Measurements from ENCODE around the gene STX3.

STX3 gene

GRCh38 chr11:59730896-59731565 lies 24.1 kb upstream of the STX3 start:
- Histone ChIP-seq H3K9ac (ENCODE audit: insufficient read length, low read depth) (no peak overlapping the region), H3K36me3 (ENCODE audit: insufficient read depth, insufficient read length, low read length) (no peaks in the 10 kb centered on the region), H3K9me3 (ENCODE audit: insufficient read depth, low read length) (no peaks in the 10 kb centered on the region), H3K4me3 (ENCODE audit: insufficient read length, low read depth) (no peak overlapping the region), H3K4me1 (ENCODE audit: insufficient read depth, insufficient read length) (no peaks in the 10 kb centered on the region), H3K27me3 (ENCODE audit: insufficient read depth, insufficient read length) (no peaks in the 10 kb centered on the region)
- TF ChIP-seq YY1 (IDR thresholded peaks at IDR 0.05; ENCODE audit: insufficient read depth, insufficient read length) (no peak), SUZ12 (IDR thresholded peaks at IDR 0.05; ENCODE audit: extremely low read depth, insufficient read depth, insufficient read length) (no peak), ZNF274 (IDR thresholded peaks at IDR 0.05; ENCODE audit: low read depth, low read length) (no peak)
- no peak for DNase-seq (ENCODE audit: low read depth, low spot score)

GRCh38 chr11:59746111-59746510 lies 9.1 kb upstream of the STX3 start:
- TF ChIP-seq ZNF274 (IDR thresholded peaks at IDR 0.05; ENCODE audit: low read depth, low read length) (no peak), SUZ12 (IDR thresholded peaks at IDR 0.05; ENCODE audit: extremely low read depth, insufficient read depth, insufficient read length) (no peak), YY1 (IDR thresholded peaks at IDR 0.05; ENCODE audit: insufficient read depth, insufficient read length) (no peak)

GRCh38 chr11:59753650-59754493 lies 1.3 kb upstream of the STX3 start:
- Histone ChIP-seq H3K4me3 (ENCODE audit: insufficient read length, low read depth) (peak overlapping the region; percentile 90), H3K36me3 (ENCODE audit: insufficient read depth, insufficient read length, low read length) (peaks cover 12% of the 10 kb centered on the region), H3K4me1 (ENCODE audit: insufficient read depth, insufficient read length) (no peaks in the 10 kb centered on the region), H3K9me3 (ENCODE audit: insufficient read depth, low read length) (no peaks in the 10 kb centered on the region), H3K9ac (ENCODE audit: insufficient read length, low read depth) (peak overlapping the region; percentile 89), H3K27me3 (ENCODE audit: insufficient read depth, insufficient read length) (no peaks in the 10 kb centered on the region)
- DNase-seq (ENCODE audit: low read depth, low spot score): peak; percentile 60
- TF ChIP-seq SUZ12 (IDR thresholded peaks at IDR 0.05; ENCODE audit: extremely low read depth, insufficient read depth, insufficient read length): no peak
- no peak for TF ChIP-seq ZNF274 (IDR thresholded peaks at IDR 0.05; ENCODE audit: low read depth, low read length)
- TF ChIP-seq YY1 (IDR thresholded peaks at IDR 0.05; ENCODE audit: insufficient read depth, insufficient read length): no peak

More at GRCh38 chr11:59746111-59746510, 9.1 kb upstream of the STX3 start:
- Histone ChIP-seq H3K27me3 (ENCODE audit: insufficient read depth, insufficient read length) (no peaks in the 10 kb centered on the region), H3K4me3 (ENCODE audit: insufficient read length, low read depth) (no peak overlapping the region), H3K36me3 (ENCODE audit: insufficient read depth, insufficient read length, low read length) (no peaks in the 10 kb centered on the region), H3K4me1 (ENCODE audit: insufficient read depth, insufficient read length) (no peaks in the 10 kb centered on the region), H3K9ac (ENCODE audit: insufficient read length, low read depth) (no peak overlapping the region), H3K9me3 (ENCODE audit: insufficient read depth, low read length) (no peaks in the 10 kb centered on the region)
- DNase-seq (ENCODE audit: low read depth, low spot score): no peak

GRCh38 chr11:59754494-59754858 lies 700 bp upstream of the STX3 start:
- H3K9ac ChIP-seq (ENCODE audit: insufficient read length, low read depth): peak overlapping the region; percentile 89
- peaks cover 18% of the 10 kb centered on the region for H3K36me3 ChIP-seq (ENCODE audit: insufficient read depth, insufficient read length, low read length)
- peak; percentile 1 for DNase-seq (ENCODE audit: low read depth, low spot score)
- TF ChIP-seq YY1 (IDR thresholded peaks at IDR 0.05; ENCODE audit: insufficient read depth, insufficient read length) (no peak), SUZ12 (IDR thresholded peaks at IDR 0.05; ENCODE audit: extremely low read depth, insufficient read depth, insufficient read length) (no peak), ZNF274 (IDR thresholded peaks at IDR 0.05; ENCODE audit: low read depth, low read length) (no peak)
- no peaks in the 10 kb centered on the region for H3K4me1 ChIP-seq (ENCODE audit: insufficient read depth, insufficient read length)
- peak overlapping the region; percentile 90 for H3K4me3 ChIP-seq (ENCODE audit: insufficient read length, low read depth)
- no peaks in the 10 kb centered on the region for H3K27me3 ChIP-seq (ENCODE audit: insufficient read depth, insufficient read length)
- H3K9me3 ChIP-seq (ENCODE audit: insufficient read depth, low read length): no peaks in the 10 kb centered on the region

- DNase-seq (ENCODE audit: low read depth, low spot score): peak; percentile 35
- no peaks in the 10 kb centered on the region for H3K4me1 ChIP-seq (ENCODE audit: insufficient read depth, insufficient read length)
- peak overlapping the region; percentile 89 for H3K9ac ChIP-seq (ENCODE audit: insufficient read length, low read depth)
- no peaks in the 10 kb centered on the region for H3K27me3 ChIP-seq (ENCODE audit: insufficient read depth, insufficient read length)
- no peak for TF ChIP-seq SUZ12 (IDR thresholded peaks at IDR 0.05; ENCODE audit: extremely low read depth, insufficient read depth, insufficient read length)
- no peak for TF ChIP-seq ZNF274 (IDR thresholded peaks at IDR 0.05; ENCODE audit: low read depth, low read length)
- TF ChIP-seq YY1 (IDR thresholded peaks at IDR 0.05; ENCODE audit: insufficient read depth, insufficient read length): no peak
- peak overlapping the region; percentile 90 for H3K4me3 ChIP-seq (ENCODE audit: insufficient read length, low read depth)
- H3K36me3 ChIP-seq (ENCODE audit: insufficient read depth, insufficient read length, low read length): peaks cover 20% of the 10 kb centered on the region
- H3K9me3 ChIP-seq (ENCODE audit: insufficient read depth, low read length): no peaks in the 10 kb centered on the region
Measured at GRCh38 chr11:59755701-59756557, 753 bp downstream of the STX3 start.

GRCh38 chr11:59756558-59756840 lies 1.3 kb downstream of the STX3 start:
- TF ChIP-seq ZNF274 (IDR thresholded peaks at IDR 0.05; ENCODE audit: low read depth, low read length) (no peak), SUZ12 (IDR thresholded peaks at IDR 0.05; ENCODE audit: extremely low read depth, insufficient read depth, insufficient read length) (no peak), YY1 (IDR thresholded peaks at IDR 0.05; ENCODE audit: insufficient read depth, insufficient read length) (no peak)
- peak overlapping the region; percentile 89 for H3K9ac ChIP-seq (ENCODE audit: insufficient read length, low read depth)
- no peaks in the 10 kb centered on the region for H3K27me3 ChIP-seq (ENCODE audit: insufficient read depth, insufficient read length)
- DNase-seq (ENCODE audit: low read depth, low spot score): no peak
- no peaks in the 10 kb centered on the region for H3K9me3 ChIP-seq (ENCODE audit: insufficient read depth, low read length)
- H3K4me1 ChIP-seq (ENCODE audit: insufficient read depth, insufficient read length): no peaks in the 10 kb centered on the region
- peak overlapping the region; percentile 90 for H3K4me3 ChIP-seq (ENCODE audit: insufficient read length, low read depth)
- peaks cover 24% of the 10 kb centered on the region for H3K36me3 ChIP-seq (ENCODE audit: insufficient read depth, insufficient read length, low read length)
